ENCODE data around the gene AKAP6.

AKAP6 gene

GRCh38 chr14:32825058-32825457 is 496.0 kb downstream of the AKAP6 start:
- H3K36me3 Mint-ChIP-seq, result no peaks in the 10 kb centered on the region
- H3K27ac Mint-ChIP-seq, result no peak overlapping the region
- peaks cover 6% of the 10 kb centered on the region for H3K9me3 Mint-ChIP-seq
- DNase-seq (ENCODE audit: low spot score in 2 of 2), result no peak
- no peak overlapping the region for H3K4me3 Mint-ChIP-seq
- no peak for ATAC-seq
- no peaks in the 10 kb centered on the region for H3K4me1 Mint-ChIP-seq

GRCh38 chr14:32826404-32827082 is 497.4 kb downstream of the AKAP6 start:
- ATAC-seq (no peak), DNase-seq (ENCODE audit: low spot score in 2 of 2) (no peak)
- Mint-ChIP-seq H3K27ac (no peak overlapping the region), H3K9me3 (peaks cover 7% of the 10 kb centered on the region), H3K4me1 (no peaks in the 10 kb centered on the region), H3K36me3 (no peaks in the 10 kb centered on the region), H3K4me3 (no peak overlapping the region)

DNA sequence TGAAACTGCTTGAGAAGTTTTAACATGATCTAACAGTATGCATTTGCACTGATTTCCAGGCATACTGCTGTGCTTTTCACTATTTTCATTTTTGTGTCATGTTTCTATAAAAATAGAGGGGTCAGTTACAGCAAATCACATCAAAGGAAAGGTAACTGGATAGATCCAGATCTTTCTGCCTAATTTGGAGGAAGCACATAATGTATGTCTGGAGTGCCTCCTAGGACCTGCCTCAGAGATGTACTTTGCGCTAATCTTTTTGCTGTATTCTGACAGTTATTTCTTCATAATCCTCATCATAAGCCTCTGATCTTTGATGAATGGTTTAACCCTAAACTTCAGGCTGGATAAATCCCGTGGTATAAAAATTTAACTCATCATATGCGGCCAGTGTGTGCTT is 498.4 kb downstream of the AKAP6 start:
- Mint-ChIP-seq H3K36me3 (no peaks in the 10 kb centered on the region), H3K4me3 (no peak overlapping the region), H3K4me1 (no peaks in the 10 kb centered on the region), H3K27ac (no peak overlapping the region), H3K9me3 (peaks cover 7% of the 10 kb centered on the region)
- ATAC-seq (no peak), DNase-seq (ENCODE audit: low spot score in 2 of 2) (no peak)

DNA sequence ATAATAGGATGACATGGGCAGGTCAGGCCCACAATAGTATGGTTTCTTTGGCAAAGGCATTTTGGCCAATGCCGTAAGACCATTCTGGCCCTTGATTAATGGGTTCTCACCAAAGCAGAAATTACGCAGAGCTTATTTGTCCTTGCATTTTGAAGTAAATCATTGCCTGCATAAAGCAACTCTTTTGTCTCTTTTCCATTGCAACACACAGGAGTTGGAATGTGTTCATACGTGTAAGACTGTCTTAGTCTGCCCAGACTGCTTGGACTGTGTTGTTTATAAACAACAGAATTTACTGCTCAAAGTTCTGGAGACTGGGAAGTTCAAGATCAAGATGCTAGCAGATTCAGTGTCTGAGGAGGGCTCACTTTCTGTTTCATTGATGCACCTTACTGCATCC is 506.8 kb downstream of the AKAP6 start:
- no peaks in the 10 kb centered on the region for H3K4me1 Mint-ChIP-seq
- H3K9me3 Mint-ChIP-seq, result peaks cover 8% of the 10 kb centered on the region
- no peak overlapping the region for H3K4me3 Mint-ChIP-seq
- H3K36me3 Mint-ChIP-seq, result no peaks in the 10 kb centered on the region
- DNase-seq (ENCODE audit: low spot score in 2 of 2) (no peak), ATAC-seq (no peak)
- no peak overlapping the region for H3K27ac Mint-ChIP-seq

- Mint-ChIP-seq H3K27ac (no peak overlapping the region), H3K4me1 (no peaks in the 10 kb centered on the region), H3K36me3 (no peaks in the 10 kb centered on the region), H3K4me3 (no peak overlapping the region), H3K9me3 (peaks cover 32% of the 10 kb centered on the region)
- DNase-seq (ENCODE audit: low spot score in 2 of 2) (no peak), ATAC-seq (no peak)
Observed at GRCh38 chr14:32841698-32842097, 512.6 kb downstream of the AKAP6 start.

GRCh38 chr14:32846821-32847365 is 517.8 kb downstream of the AKAP6 start:
- DNase-seq (ENCODE audit: low spot score in 2 of 2) (no peak), ATAC-seq (no peak)
- peaks cover 29% of the 10 kb centered on the region for H3K9me3 Mint-ChIP-seq
- H3K4me1 Mint-ChIP-seq, result no peaks in the 10 kb centered on the region
- H3K36me3 Mint-ChIP-seq, result no peaks in the 10 kb centered on the region
- H3K27ac Mint-ChIP-seq, result no peak overlapping the region
- no peak overlapping the region for H3K4me3 Mint-ChIP-seq

DNA sequence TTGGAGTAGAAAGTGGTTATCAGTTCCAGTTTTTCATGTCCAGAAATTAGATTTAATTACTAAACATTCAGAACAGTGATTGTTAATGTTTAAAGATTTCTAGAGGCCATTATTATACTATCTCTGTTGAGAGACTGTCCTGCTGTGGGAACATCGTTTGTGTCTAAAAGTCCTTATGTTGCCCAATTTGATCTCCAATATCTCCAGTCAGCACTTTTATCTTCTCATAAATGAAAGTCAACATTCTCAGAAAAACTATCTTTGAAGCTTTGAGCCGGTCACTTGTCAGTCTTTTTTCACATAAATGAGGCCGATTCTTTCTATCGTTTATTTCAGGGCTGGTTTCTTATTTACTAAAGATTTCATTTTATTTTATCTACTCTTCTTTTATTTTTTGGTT is 518.8 kb downstream of the AKAP6 start:
- ATAC-seq, result no peak
- no peaks in the 10 kb centered on the region for H3K4me1 Mint-ChIP-seq
- H3K27ac Mint-ChIP-seq, result no peak overlapping the region
- peaks cover 21% of the 10 kb centered on the region for H3K9me3 Mint-ChIP-seq
- no peak for DNase-seq (ENCODE audit: low spot score in 2 of 2)
- no peak overlapping the region for H3K4me3 Mint-ChIP-seq
- H3K36me3 Mint-ChIP-seq, result no peaks in the 10 kb centered on the region

GRCh38 chr14:32865827-32866376 is 536.8 kb downstream of the AKAP6 start:
- DNase-seq (ENCODE audit: low spot score in 2 of 2) (no peak), ATAC-seq (no peak)
- Mint-ChIP-seq H3K9me3 (peaks cover 17% of the 10 kb centered on the region), H3K36me3 (no peaks in the 10 kb centered on the region), H3K4me1 (no peaks in the 10 kb centered on the region), H3K27ac (no peak overlapping the region), H3K4me3 (no peak overlapping the region)

DNA sequence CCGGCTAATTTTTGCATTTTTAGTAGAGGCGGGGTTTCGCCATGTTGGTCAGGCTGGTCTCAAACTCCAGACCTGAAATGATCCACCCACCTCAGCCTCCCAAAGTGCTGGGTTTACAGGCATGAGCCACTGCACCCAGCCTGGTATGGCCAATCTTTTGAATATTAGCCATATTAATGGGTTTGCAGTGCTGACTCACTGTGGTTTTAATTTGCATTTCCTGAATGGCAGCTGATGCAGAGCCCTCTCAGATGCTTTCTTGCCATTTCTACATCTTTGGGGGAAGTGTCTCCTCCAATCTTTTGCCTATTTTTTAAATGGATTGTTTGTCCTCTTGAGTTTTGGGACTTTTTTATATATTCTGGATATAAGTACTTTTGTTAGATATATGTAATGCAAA is 554.1 kb downstream of the AKAP6 start:
- DNase-seq (ENCODE audit: low spot score in 2 of 2) (no peak), ATAC-seq (no peak)
- Mint-ChIP-seq H3K9me3 (peaks cover 26% of the 10 kb centered on the region), H3K27ac (no peak overlapping the region), H3K4me3 (no peak overlapping the region), H3K4me1 (no peaks in the 10 kb centered on the region), H3K36me3 (no peaks in the 10 kb centered on the region)
